Right lobe of liver (tissue), 4 donors: ENCODE measurements around the gene LCOR.
"Not testable (repeated sequence)": the region's sequence is repeated elsewhere in the genome, so short reads cannot be mapped to it uniquely, and the experiment has no call there.

Experiments used
- POLR2A ChIP-seq: fragments of 450-650 bp; IDR thresholded peaks from one replicate; pipeline ENCODE4 v1.6.1; 2017; ENCODE audit warnings: antibody characterized with exemption, mild to moderate bottlenecking
- TF ChIP-seq, protein P1 (sequence below), 4 donors: fragments of 200-600 bp in 3 of 4; fragments of 450-650 bp in 1 of 4; IDR thresholded peaks; one replicate each; pipeline versions ENCODE4 v1.5.1 to v1.8.0; 2016 to 2022; ENCODE audit warnings: antibody characterized with exemption in 4 of 4, mild to moderate bottlenecking in 2 of 4
- donor health status: DM: no; HTN: no; CAD: no.
- donor health status: DM: no; HTN: no; CAD: no.
- donor health status: DM: no; HTN: yes; CAD: no.

DNA sequence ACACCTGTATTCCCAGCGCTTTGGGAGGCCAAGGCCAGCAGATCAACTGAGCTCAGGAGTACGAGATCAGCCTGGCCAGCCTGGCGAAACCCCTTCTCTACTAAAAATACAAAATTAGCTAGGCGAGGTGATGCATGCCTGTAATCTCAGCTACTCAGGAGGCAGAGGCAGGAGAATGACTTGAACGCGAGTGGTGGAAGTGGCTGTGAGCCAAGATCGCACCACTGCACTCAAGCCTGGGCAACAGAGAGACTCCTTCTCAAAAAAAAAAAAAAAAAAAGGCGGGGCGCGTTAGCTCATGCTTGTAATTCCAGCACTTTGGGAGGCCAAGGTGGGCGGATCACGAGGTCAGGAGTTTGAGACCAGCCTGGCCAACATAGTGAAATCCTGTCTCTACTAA lies 13.1 kb upstream of the LCOR start:
- TF ChIP-seq, protein P1, sequence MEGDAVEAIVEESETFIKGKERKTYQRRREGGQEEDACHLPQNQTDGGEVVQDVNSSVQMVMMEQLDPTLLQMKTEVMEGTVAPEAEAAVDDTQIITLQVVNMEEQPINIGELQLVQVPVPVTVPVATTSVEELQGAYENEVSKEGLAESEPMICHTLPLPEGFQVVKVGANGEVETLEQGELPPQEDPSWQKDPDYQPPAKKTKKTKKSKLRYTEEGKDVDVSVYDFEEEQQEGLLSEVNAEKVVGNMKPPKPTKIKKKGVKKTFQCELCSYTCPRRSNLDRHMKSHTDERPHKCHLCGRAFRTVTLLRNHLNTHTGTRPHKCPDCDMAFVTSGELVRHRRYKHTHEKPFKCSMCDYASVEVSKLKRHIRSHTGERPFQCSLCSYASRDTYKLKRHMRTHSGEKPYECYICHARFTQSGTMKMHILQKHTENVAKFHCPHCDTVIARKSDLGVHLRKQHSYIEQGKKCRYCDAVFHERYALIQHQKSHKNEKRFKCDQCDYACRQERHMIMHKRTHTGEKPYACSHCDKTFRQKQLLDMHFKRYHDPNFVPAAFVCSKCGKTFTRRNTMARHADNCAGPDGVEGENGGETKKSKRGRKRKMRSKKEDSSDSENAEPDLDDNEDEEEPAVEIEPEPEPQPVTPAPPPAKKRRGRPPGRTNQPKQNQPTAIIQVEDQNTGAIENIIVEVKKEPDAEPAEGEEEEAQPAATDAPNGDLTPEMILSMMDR (IDR thresholded peaks at IDR 0.05), result not testable (repeated sequence)
- TF ChIP-seq POLR2A, result not testable (repeated sequence)
